ENCODE results near the gene PUM2. TPM values are rescaled to one million over a fixed set of nuclear protein-coding genes. Genes with fewer than 3 reads are reported as not detected.
A peak's percentile ranks its signal among the peaks of the same experiment; 100 is the strongest.

PUM2 gene
- total and polyA plus RNA-seq, 2 of the 13 experiments (the other 11 are each of a cell fraction or from before 2014, with no cell fraction given), result 69.6 to 69.8 TPM

DNA sequence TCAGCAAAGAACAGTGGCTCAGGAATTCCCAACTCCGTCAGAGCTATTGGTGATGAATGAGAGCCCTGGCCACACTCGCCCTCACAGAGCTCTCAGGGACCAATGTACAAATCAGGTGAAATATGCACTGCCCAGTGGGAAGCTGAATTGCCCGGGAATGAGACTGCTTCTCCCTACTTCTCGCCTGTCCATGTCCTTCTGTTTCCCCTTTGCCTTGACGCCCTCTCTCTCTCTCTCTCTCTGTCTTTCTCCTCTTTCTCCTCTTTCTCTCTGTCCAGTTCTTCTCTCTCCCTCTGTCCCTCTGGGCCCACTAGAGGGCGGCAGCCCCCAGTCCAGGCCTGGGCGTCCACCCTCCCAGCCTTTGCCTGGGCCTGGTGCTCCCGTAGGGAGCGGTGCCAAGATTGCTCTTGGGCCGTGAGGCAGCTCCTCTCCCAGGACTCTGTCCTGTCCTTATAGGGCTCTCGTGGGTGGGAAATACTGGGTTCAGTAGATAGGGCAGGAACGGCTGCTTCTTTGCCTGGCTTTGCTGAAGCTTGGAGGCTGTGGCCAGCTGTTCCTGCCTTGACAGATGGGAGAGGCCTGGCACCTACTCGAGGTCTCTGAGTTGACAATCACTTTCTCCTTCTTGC is 28.4 kb upstream of the PUM2 start (continued):
- TF ChIP-seq ETV5 (CRISPR knock-in tag; IDR thresholded peaks at IDR 0.05; ENCODE audit: borderline replicate concordance), result peak; percentile 51
- TF ChIP-seq PAX8 (CRISPR knock-in tag; IDR thresholded peaks at IDR 0.05; ENCODE audit: borderline replicate concordance), result no peak
- TF ChIP-seq ZNF607 (CRISPR knock-in tag; IDR thresholded peaks at IDR 0.05; ENCODE audit: borderline replicate concordance), result no peak
- no peak for TF ChIP-seq ZNF777 (CRISPR knock-in tag; IDR thresholded peaks at IDR 0.05)
- peak; percentile 32; the same call in 1 of the 2 replicates for TF ChIP-seq ZNF143 (CRISPR knock-in tag; IDR thresholded peaks at IDR 0.05)
- TF ChIP-seq SP4 (CRISPR knock-in tag; IDR thresholded peaks at IDR 0.05), result peak; percentile 43; the same call in 1 of the 2 replicates
- peak; percentile 63 for TF ChIP-seq GATAD2A (CRISPR knock-in tag; IDR thresholded peaks at IDR 0.05)
- TF ChIP-seq ZC3H13 (CRISPR knock-in tag; IDR thresholded peaks at IDR 0.05), result no peak
- TF ChIP-seq, protein P1, sequence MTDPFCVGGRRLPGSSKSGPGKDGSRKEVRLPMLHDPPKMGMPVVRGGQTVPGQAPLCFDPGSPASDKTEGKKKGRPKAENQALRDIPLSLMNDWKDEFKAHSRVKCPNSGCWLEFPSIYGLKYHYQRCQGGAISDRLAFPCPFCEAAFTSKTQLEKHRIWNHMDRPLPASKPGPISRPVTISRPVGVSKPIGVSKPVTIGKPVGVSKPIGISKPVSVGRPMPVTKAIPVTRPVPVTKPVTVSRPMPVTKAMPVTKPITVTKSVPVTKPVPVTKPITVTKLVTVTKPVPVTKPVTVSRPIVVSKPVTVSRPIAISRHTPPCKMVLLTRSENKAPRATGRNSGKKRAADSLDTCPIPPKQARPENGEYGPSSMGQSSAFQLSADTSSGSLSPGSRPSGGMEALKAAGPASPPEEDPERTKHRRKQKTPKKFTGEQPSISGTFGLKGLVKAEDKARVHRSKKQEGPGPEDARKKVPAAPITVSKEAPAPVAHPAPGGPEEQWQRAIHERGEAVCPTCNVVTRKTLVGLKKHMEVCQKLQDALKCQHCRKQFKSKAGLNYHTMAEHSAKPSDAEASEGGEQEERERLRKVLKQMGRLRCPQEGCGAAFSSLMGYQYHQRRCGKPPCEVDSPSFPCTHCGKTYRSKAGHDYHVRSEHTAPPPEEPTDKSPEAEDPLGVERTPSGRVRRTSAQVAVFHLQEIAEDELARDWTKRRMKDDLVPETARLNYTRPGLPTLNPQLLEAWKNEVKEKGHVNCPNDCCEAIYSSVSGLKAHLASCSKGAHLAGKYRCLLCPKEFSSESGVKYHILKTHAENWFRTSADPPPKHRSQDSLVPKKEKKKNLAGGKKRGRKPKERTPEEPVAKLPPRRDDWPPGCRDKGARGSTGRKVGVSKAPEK (CRISPR knock-in tag; IDR thresholded peaks at IDR 0.05; ENCODE audit: borderline replicate concordance), result no peak
- TF ChIP-seq ZNF34 (CRISPR knock-in tag; IDR thresholded peaks at IDR 0.05; ENCODE audit: borderline replicate concordance), result no peak
- no peak for TF ChIP-seq ZSCAN22 (CRISPR knock-in tag; IDR thresholded peaks at IDR 0.05)
- TF ChIP-seq NFIB (CRISPR knock-in tag; IDR thresholded peaks at IDR 0.05; ENCODE audit: borderline replicate concordance), result no peak
- TF ChIP-seq, protein P2, sequence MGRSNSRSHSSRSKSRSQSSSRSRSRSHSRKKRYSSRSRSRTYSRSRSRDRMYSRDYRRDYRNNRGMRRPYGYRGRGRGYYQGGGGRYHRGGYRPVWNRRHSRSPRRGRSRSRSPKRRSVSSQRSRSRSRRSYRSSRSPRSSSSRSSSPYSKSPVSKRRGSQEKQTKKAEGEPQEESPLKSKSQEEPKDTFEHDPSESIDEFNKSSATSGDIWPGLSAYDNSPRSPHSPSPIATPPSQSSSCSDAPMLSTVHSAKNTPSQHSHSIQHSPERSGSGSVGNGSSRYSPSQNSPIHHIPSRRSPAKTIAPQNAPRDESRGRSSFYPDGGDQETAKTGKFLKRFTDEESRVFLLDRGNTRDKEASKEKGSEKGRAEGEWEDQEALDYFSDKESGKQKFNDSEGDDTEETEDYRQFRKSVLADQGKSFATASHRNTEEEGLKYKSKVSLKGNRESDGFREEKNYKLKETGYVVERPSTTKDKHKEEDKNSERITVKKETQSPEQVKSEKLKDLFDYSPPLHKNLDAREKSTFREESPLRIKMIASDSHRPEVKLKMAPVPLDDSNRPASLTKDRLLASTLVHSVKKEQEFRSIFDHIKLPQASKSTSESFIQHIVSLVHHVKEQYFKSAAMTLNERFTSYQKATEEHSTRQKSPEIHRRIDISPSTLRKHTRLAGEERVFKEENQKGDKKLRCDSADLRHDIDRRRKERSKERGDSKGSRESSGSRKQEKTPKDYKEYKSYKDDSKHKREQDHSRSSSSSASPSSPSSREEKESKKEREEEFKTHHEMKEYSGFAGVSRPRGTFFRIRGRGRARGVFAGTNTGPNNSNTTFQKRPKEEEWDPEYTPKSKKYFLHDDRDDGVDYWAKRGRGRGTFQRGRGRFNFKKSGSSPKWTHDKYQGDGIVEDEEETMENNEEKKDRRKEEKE (IDR thresholded peaks at IDR 0.05), result no peak
- TF ChIP-seq, protein P3, sequence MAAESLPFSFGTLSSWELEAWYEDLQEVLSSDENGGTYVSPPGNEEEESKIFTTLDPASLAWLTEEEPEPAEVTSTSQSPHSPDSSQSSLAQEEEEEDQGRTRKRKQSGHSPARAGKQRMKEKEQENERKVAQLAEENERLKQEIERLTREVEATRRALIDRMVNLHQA (CRISPR knock-in tag; IDR thresholded peaks at IDR 0.05), result no peak
- TF ChIP-seq RFXAP (CRISPR knock-in tag; IDR thresholded peaks at IDR 0.05; ENCODE audit: borderline replicate concordance), result 0 out of 2 replicates have a peak, but pooled peaks have one; percentile 25
- TF ChIP-seq, protein P4, sequence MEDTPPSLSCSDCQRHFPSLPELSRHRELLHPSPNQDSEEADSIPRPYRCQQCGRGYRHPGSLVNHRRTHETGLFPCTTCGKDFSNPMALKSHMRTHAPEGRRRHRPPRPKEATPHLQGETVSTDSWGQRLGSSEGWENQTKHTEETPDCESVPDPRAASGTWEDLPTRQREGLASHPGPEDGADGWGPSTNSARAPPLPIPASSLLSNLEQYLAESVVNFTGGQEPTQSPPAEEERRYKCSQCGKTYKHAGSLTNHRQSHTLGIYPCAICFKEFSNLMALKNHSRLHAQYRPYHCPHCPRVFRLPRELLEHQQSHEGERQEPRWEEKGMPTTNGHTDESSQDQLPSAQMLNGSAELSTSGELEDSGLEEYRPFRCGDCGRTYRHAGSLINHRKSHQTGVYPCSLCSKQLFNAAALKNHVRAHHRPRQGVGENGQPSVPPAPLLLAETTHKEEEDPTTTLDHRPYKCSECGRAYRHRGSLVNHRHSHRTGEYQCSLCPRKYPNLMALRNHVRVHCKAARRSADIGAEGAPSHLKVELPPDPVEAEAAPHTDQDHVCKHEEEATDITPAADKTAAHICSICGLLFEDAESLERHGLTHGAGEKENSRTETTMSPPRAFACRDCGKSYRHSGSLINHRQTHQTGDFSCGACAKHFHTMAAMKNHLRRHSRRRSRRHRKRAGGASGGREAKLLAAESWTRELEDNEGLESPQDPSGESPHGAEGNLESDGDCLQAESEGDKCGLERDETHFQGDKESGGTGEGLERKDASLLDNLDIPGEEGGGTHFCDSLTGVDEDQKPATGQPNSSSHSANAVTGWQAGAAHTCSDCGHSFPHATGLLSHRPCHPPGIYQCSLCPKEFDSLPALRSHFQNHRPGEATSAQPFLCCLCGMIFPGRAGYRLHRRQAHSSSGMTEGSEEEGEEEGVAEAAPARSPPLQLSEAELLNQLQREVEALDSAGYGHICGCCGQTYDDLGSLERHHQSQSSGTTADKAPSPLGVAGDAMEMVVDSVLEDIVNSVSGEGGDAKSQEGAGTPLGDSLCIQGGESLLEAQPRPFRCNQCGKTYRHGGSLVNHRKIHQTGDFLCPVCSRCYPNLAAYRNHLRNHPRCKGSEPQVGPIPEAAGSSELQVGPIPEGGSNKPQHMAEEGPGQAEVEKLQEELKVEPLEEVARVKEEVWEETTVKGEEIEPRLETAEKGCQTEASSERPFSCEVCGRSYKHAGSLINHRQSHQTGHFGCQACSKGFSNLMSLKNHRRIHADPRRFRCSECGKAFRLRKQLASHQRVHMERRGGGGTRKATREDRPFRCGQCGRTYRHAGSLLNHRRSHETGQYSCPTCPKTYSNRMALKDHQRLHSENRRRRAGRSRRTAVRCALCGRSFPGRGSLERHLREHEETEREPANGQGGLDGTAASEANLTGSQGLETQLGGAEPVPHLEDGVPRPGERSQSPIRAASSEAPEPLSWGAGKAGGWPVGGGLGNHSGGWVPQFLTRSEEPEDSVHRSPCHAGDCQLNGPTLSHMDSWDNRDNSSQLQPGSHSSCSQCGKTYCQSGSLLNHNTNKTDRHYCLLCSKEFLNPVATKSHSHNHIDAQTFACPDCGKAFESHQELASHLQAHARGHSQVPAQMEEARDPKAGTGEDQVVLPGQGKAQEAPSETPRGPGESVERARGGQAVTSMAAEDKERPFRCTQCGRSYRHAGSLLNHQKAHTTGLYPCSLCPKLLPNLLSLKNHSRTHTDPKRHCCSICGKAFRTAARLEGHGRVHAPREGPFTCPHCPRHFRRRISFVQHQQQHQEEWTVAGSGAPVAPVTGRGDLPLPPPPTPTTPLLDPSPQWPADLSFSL (CRISPR knock-in tag; IDR thresholded peaks at IDR 0.05), result no peak
- TF ChIP-seq GFI1 (CRISPR knock-in tag; IDR thresholded peaks at IDR 0.05; ENCODE audit: borderline replicate concordance), result no peak
